Astrocyte (in vitro differentiated cells and primary cell): ENCODE measurements around the gene ITPKB. TPM values are rescaled to one million over a fixed set of nuclear protein-coding genes. Genes with fewer than 3 reads are reported as not detected.

Experiments used
- DNase-seq: peaks from one replicate; pipeline ENCODE4 v3.0.0-alpha.2; 2010; ENCODE audit warnings: low read depth
- FAIRE-seq: peaks from 2 replicates; lab custom pipeline; 2011; peaks lifted over from hg19 to GRCh38; lab: Jason Lieb, UNC
- H2AFZ ChIP-seq: 2 replicates; pipeline ENCODE4 v1.6.0; 2012; ENCODE audit warnings: low read depth, low read length, inconsistent platforms
- H3K27ac ChIP-seq: 2 replicates; pipeline ENCODE4 v1.5.1; 2011; ENCODE audit warnings: low read depth, low read length, inconsistent platforms
- H3K27me3 ChIP-seq: 2 replicates; pipeline ENCODE4 v1.6.0; 2011; ENCODE audit warnings: low read length, inconsistent platforms; ENCODE audit not compliant: insufficient read depth
- H3K36me3 ChIP-seq: 2 replicates; pipeline ENCODE4 v1.5.1; 2011; ENCODE audit warnings: low read length, inconsistent platforms; ENCODE audit not compliant: insufficient read depth
- H3K4me1 ChIP-seq: 2 replicates; pipeline ENCODE4 v1.5.1; 2011; ENCODE audit warnings: low read length, inconsistent platforms; ENCODE audit not compliant: insufficient read depth
- H3K4me2 ChIP-seq: 2 replicates; pipeline ENCODE4 v1.6.0; 2012; ENCODE audit warnings: low read length, inconsistent platforms
- H3K4me3 ChIP-seq: 2 replicates; pipeline ENCODE4 v1.5.1; 2011; ENCODE audit warnings: low read depth, mild to moderate bottlenecking, low read length, inconsistent platforms; ENCODE audit not compliant: insufficient read depth
- H3K79me2 ChIP-seq: 2 replicates; pipeline ENCODE4 v1.6.0; 2012; ENCODE audit warnings: mild to moderate bottlenecking, low read length, inconsistent platforms; ENCODE audit not compliant: insufficient read depth
- H3K9ac ChIP-seq: 2 replicates; pipeline ENCODE4 v1.6.0; 2012; ENCODE audit warnings: mild to moderate bottlenecking, low read length, inconsistent platforms
- H3K9me3 ChIP-seq: 2 replicates; pipeline ENCODE4 v1.5.1; 2012; ENCODE audit warnings: low read depth, mild to moderate bottlenecking, low read length, inconsistent platforms; ENCODE audit not compliant: insufficient read depth
- H4K20me1 ChIP-seq: 2 replicates; pipeline ENCODE4 v1.6.0; 2012; ENCODE audit warnings: low read length, inconsistent platforms; ENCODE audit not compliant: insufficient read depth
- H3K27ac Mint-ChIP-seq: one replicate; pipeline ENCODE4 v1.8.0; 2021; ENCODE audit warnings: mild to moderate bottlenecking, mixed read lengths; ENCODE audit not compliant: unreplicated experiment
- H3K27me3 Mint-ChIP-seq: one replicate; pipeline ENCODE4 v1.8.0; 2021; ENCODE audit warnings: low read depth, mixed read lengths; ENCODE audit not compliant: unreplicated experiment
- H3K36me3 Mint-ChIP-seq: one replicate; pipeline ENCODE4 v1.8.0; 2021; ENCODE audit warnings: low read depth, mixed read lengths; ENCODE audit not compliant: unreplicated experiment
- H3K4me1 Mint-ChIP-seq: one replicate; pipeline ENCODE4 v1.8.0; 2021; ENCODE audit warnings: low read depth, mixed read lengths; ENCODE audit not compliant: unreplicated experiment
- H3K4me3 Mint-ChIP-seq: one replicate; pipeline ENCODE4 v1.8.0; 2021; ENCODE audit warnings: mild to moderate bottlenecking, moderate library complexity, mixed read lengths; ENCODE audit not compliant: unreplicated experiment
- H3K9me3 Mint-ChIP-seq: one replicate; pipeline ENCODE4 v1.8.0; 2021; ENCODE audit warnings: mild to moderate bottlenecking, mixed read lengths; ENCODE audit not compliant: unreplicated experiment
- CTCF ChIP-seq: IDR thresholded peaks from 2 replicates; pipeline ENCODE4 v1.5.1; 2011; ENCODE audit warnings: low read depth, mild to moderate bottlenecking, inconsistent platforms, low read length, moderate library complexity; ENCODE audit not compliant: insufficient read depth
- EZH2 ChIP-seq: IDR thresholded peaks from 2 replicates; pipeline ENCODE4 v1.6.1; 2012; ENCODE audit warnings: mild to moderate bottlenecking, low read length, inconsistent platforms; ENCODE audit not compliant: insufficient read depth
- total RNA-seq: library from RNA; stranded (reverse); gene quantifications from 2 replicates; pipeline ENCODE4 v1.2.1, GENCODE V29; 2021

Gene ITPKB
- total RNA-seq, 1 donor from 2014 or later: 10.5 TPM

- no peaks in the 10 kb centered on the region for H4K20me1 ChIP-seq
- no peak overlapping the region for H2AFZ ChIP-seq
- no peak overlapping the region for H3K4me3 ChIP-seq
- no peak overlapping the region for H3K4me2 ChIP-seq
- Mint-ChIP-seq H3K27me3 (peaks cover 36% of the 10 kb centered on the region), H3K36me3 (no peaks in the 10 kb centered on the region), H3K4me3 (no peak overlapping the region), H3K4me1 (no peaks in the 10 kb centered on the region), H3K9me3 (no peaks in the 10 kb centered on the region), H3K27ac (no peak overlapping the region)
- no peaks in the 10 kb centered on the region for H3K4me1 ChIP-seq
- no peaks in the 10 kb centered on the region for H3K36me3 ChIP-seq
- no peak overlapping the region for H3K27ac ChIP-seq
- H3K27me3 ChIP-seq: peaks cover 3% of the 10 kb centered on the region
- no peaks in the 10 kb centered on the region for H3K79me2 ChIP-seq
- DNase-seq (no peak), FAIRE-seq (no peak)
- H3K9me3 ChIP-seq: no peaks in the 10 kb centered on the region
- H3K9ac ChIP-seq: no peak overlapping the region
- no peak for TF ChIP-seq EZH2
Measured at GRCh38 chr1:226625326-226625725, 113.8 kb downstream of the ITPKB start.

- H4K20me1 ChIP-seq: no peaks in the 10 kb centered on the region
- H2AFZ ChIP-seq: no peak overlapping the region
- H3K4me1 ChIP-seq: no peaks in the 10 kb centered on the region
- Mint-ChIP-seq H3K9me3 (no peaks in the 10 kb centered on the region), H3K36me3 (no peaks in the 10 kb centered on the region), H3K4me3 (no peak overlapping the region), H3K27me3 (peaks cover 36% of the 10 kb centered on the region), H3K27ac (no peak overlapping the region), H3K4me1 (no peaks in the 10 kb centered on the region)
- no peak overlapping the region for H3K4me2 ChIP-seq
- no peaks in the 10 kb centered on the region for H3K79me2 ChIP-seq
- no peak for FAIRE-seq
- no peak for DNase-seq
- H3K27me3 ChIP-seq: peaks cover 3% of the 10 kb centered on the region
- no peaks in the 10 kb centered on the region for H3K9me3 ChIP-seq
- H3K4me3 ChIP-seq: no peak overlapping the region
- H3K9ac ChIP-seq: no peak overlapping the region
- TF ChIP-seq CTCF (no peak), EZH2 (no peak)
- no peak overlapping the region for H3K27ac ChIP-seq
- no peaks in the 10 kb centered on the region for H3K36me3 ChIP-seq
Measured at GRCh38 chr1:226624526-226624925, 114.6 kb downstream of the ITPKB start.

- no peak overlapping the region for H3K27ac Mint-ChIP-seq
Measured at GRCh38 chr1:226622012-226622411, 117.1 kb downstream of the ITPKB start.

More at GRCh38 chr1:226622012-226622411, 117.1 kb downstream of the ITPKB start:
- H3K27ac ChIP-seq: no peak overlapping the region
- no peak overlapping the region for H2AFZ ChIP-seq
- no peak for DNase-seq
- TF ChIP-seq EZH2 (no peak), CTCF (no peak)
- no peaks in the 10 kb centered on the region for H4K20me1 ChIP-seq
- Mint-ChIP-seq H3K4me3 (no peak overlapping the region), H3K9me3 (no peaks in the 10 kb centered on the region), H3K27me3 (peaks cover 25% of the 10 kb centered on the region), H3K4me1 (no peaks in the 10 kb centered on the region), H3K36me3 (no peaks in the 10 kb centered on the region)
- no peaks in the 10 kb centered on the region for H3K4me1 ChIP-seq
- peaks cover 4% of the 10 kb centered on the region for H3K27me3 ChIP-seq
- no peak overlapping the region for H3K9ac ChIP-seq
- no peaks in the 10 kb centered on the region for H3K79me2 ChIP-seq
- no peak for FAIRE-seq
- H3K36me3 ChIP-seq: no peaks in the 10 kb centered on the region
- no peak overlapping the region for H3K4me3 ChIP-seq
- H3K4me2 ChIP-seq: no peak overlapping the region
- H3K9me3 ChIP-seq: no peaks in the 10 kb centered on the region
